Psoas muscle (tissue), 8 donors: Measurements from ENCODE around the gene HLA-A. TPM values are rescaled to one million over a fixed set of nuclear protein-coding genes. Genes with fewer than 3 reads are reported as not detected.

Experiments
- ATAC-seq, 4 donors: fragments of 200-7000 bp; cut with Tn5 transposase; one replicate each; pipeline ENCODE4 v1.9.1; 2020; ENCODE audit warnings: moderate library complexity in 3 of 4, mild to moderate bottlenecking in 2 of 4
- DNase-seq, 2 donors: peaks; one replicate each; pipeline ENCODE4 v3.0.0-alpha.2; 2020
- H3K27ac ChIP-seq: fragments of 200-600 bp; one replicate; pipeline ENCODE4 v1.8.0; 2022
- H3K27me3 ChIP-seq, 3 donors: fragments of 200-600 bp in 1 of 3; one replicate each; pipeline versions ENCODE4 v1.6.1 to v1.8.0; 2013 to 2022; ENCODE audit warnings: low read length in 2 of 3, mild to moderate bottlenecking in 2 of 3, moderate library complexity in 1 of 3; ENCODE audit not compliant: insufficient read depth in 3 of 3
- H3K36me3 ChIP-seq, 2 donors: fragments of 200-600 bp in 1 of 2; one replicate each; pipeline versions ENCODE4 v1.6.1 to v1.8.0; 2013 to 2022; ENCODE audit warnings: low read depth in 1 of 2, mild to moderate bottlenecking in 1 of 2, moderate library complexity in 1 of 2; ENCODE audit not compliant: insufficient read depth in 1 of 2
- H3K4me1 ChIP-seq: fragments of 200-600 bp; one replicate; pipeline ENCODE4 v1.8.0; 2022
- H3K4me3 ChIP-seq: fragments of 200-600 bp; one replicate; pipeline ENCODE4 v1.8.0; 2022; ENCODE audit warnings: mild to moderate bottlenecking
- H3K9me3 ChIP-seq: fragments of 200-600 bp; one replicate; pipeline ENCODE4 v1.8.0; 2022
- WGBS, 3 donors: extraction: QIAGEN DNeasy Blood & Tissue Kit; methylation state at CpG; one replicate each; pipeline versions ENCODE4 v1.1.6 to v1.1.7; 2013; 5-methylcytosine and 5-hydroxymethylcytosine counted together
- intact Hi-C, 2 donors: fragments of 100-400 bp; cut with DNase I; formaldehyde crosslinking; loops; one replicate each; pipeline versions ENCODE4 v1.11.0 to v1.14.2; 2022
- polyA plus RNA-seq, 3 donors: library from polyadenylated mRNA; stranded (reverse); fragments of 200-250 nt; gene quantifications; one replicate each; pipeline ENCODE4 v1.2.3, GENCODE V29; 2013
- total RNA-seq, 4 donors: library from RNA; stranded (reverse); fragmentation: NEBNext Ultra II Directional in 2 of 4; extraction: Animal tissue kit (Norgen Biotek cat#: 25700) in 2 of 4; gene quantifications; one replicate each; pipeline versions ENCODE4 v1.2.1 to v1.2.4, GENCODE V29; 2021 to 2023
- TF ChIP-seq, protein P1 (sequence below): fragments of 200-600 bp; IDR thresholded peaks from one replicate; pipeline ENCODE4 v1.8.0; 2022; ENCODE audit warnings: antibody characterized with exemption
- donor health status: healthy with polysubstance abuse.
- donor health status: DM: no; HTN: no; CAD: no; lungs with moderate emphysema.
- donor health status: Bipolar disorder and iron deficiency.
- donor health status: healthy.
- donor health status: DM: yes; HTN: yes; CAD: no.
- donor health status: DM: no; HTN: no; CAD: no.
- donor health status: DM: no; HTN: no; CAD: no.
- donor health status: DM: yes; HTN: yes; CAD: no.

The HLA-A gene
- total and polyA plus RNA-seq, 7 donors = 86.6 to 290 (median 165) TPM

GRCh38 chr6:29924731-29925130, 17.6 kb upstream of the HLA-A start:
- ATAC-seq (peak in 2 of 4 donors; percentile 33 to 40), DNase-seq (no peak)
- no peaks in the 10 kb centered on the region for H3K4me1 ChIP-seq
- 65 to 80% (median 67%) methylated on average over 3 of the region's 3 CpGs for WGBS, 3 donors
- no peaks in the 10 kb centered on the region for H3K9me3 ChIP-seq
- no peaks in the 10 kb centered on the region for H3K27me3 ChIP-seq
- TF ChIP-seq, protein P1, sequence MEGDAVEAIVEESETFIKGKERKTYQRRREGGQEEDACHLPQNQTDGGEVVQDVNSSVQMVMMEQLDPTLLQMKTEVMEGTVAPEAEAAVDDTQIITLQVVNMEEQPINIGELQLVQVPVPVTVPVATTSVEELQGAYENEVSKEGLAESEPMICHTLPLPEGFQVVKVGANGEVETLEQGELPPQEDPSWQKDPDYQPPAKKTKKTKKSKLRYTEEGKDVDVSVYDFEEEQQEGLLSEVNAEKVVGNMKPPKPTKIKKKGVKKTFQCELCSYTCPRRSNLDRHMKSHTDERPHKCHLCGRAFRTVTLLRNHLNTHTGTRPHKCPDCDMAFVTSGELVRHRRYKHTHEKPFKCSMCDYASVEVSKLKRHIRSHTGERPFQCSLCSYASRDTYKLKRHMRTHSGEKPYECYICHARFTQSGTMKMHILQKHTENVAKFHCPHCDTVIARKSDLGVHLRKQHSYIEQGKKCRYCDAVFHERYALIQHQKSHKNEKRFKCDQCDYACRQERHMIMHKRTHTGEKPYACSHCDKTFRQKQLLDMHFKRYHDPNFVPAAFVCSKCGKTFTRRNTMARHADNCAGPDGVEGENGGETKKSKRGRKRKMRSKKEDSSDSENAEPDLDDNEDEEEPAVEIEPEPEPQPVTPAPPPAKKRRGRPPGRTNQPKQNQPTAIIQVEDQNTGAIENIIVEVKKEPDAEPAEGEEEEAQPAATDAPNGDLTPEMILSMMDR = no peak
- intact Hi-C loops = loop anchor here in 1 of 2 donors (5.0 kb wide), 1 partner anchor 48 kb away; no protein-coding TSS in a partner anchor
- peaks cover 0 to 6% of the 10 kb centered on the region in 2 donors for H3K36me3 ChIP-seq
- peak overlapping the region; percentile 20 for H3K27ac ChIP-seq
- H3K4me3 ChIP-seq = no peak overlapping the region

DNA sequence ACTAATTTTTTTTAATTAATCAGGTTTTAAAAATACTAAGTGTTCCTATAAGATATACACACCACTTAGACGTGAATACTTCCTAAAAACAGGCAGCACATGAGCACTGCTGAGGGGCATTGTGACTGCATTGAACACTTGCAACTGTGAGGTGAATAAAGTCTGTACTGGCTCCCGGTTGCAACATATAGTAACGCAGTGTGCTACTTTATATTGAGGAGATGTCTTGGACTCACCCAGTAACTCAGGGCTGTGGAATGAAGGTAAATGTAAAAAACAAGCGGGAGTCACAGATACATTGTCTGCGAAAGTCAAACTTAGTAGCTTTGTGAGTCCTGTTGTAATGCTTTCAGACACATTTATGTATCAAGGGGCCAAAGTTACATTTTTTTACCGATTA, 17.0 kb upstream of the HLA-A start:
- intact Hi-C loops = loop anchor here in 1 of 2 donors (5.0 kb wide), 1 partner anchor 47 kb away; no protein-coding TSS in a partner anchor
- H3K27ac ChIP-seq = peak overlapping the region; percentile 20
- TF ChIP-seq, protein P1 = no peak
- DNase-seq (no peak), ATAC-seq (no peak)
- H3K4me1 ChIP-seq = no peaks in the 10 kb centered on the region
- H3K36me3 ChIP-seq = peaks cover 0 to 6% of the 10 kb centered on the region in 2 donors
- H3K9me3 ChIP-seq = no peaks in the 10 kb centered on the region
- no peaks in the 10 kb centered on the region for H3K27me3 ChIP-seq
- WGBS, 3 donors = 67 to 84% (median 81%) methylated on average over 6 of the region's 6 CpGs
- H3K4me3 ChIP-seq = no peak overlapping the region

GRCh38 chr6:29925727-29926412, 16.5 kb upstream of the HLA-A start:
- H3K9me3 ChIP-seq = no peaks in the 10 kb centered on the region
- DNase-seq = peak in 1 of 2 donors; percentile 25
- H3K36me3 ChIP-seq = peaks cover 0 to 6% of the 10 kb centered on the region in 2 donors
- no peaks in the 10 kb centered on the region for H3K27me3 ChIP-seq
- peak overlapping the region; percentile 89 for H3K27ac ChIP-seq
- peak; percentile 22 to 35 (median 32) for ATAC-seq
- 51 to 57% (median 56%) methylated on average over 19 to 24 of the region's 24 CpGs for WGBS, 3 donors
- intact Hi-C loops = loop anchor here in 1 of 2 donors (5.0 kb wide), 1 partner anchor 46 kb away; no protein-coding TSS in a partner anchor
- no peaks in the 10 kb centered on the region for H3K4me1 ChIP-seq
- peak overlapping the region; percentile 77 for H3K4me3 ChIP-seq
- TF ChIP-seq, protein P1 = no peak

- intact Hi-C loops = loop anchor here in 1 of 2 donors (5.0 kb wide), 1 partner anchor 46 kb away; no protein-coding TSS in a partner anchor
- H3K4me1 ChIP-seq = no peaks in the 10 kb centered on the region
- DNase-seq (peak; percentile 77 to 81), ATAC-seq (peak; percentile 80 to 92 (median 83))
- TF ChIP-seq, protein P1 = no peak
- peak overlapping the region; percentile 89 for H3K27ac ChIP-seq
- H3K27me3 ChIP-seq = no peaks in the 10 kb centered on the region
- 0 to 5% (median 3%) methylated on average over 34 to 82 of the region's 82 CpGs for WGBS, 3 donors
- H3K36me3 ChIP-seq = peaks cover 0 to 6% of the 10 kb centered on the region in 2 donors
- peak overlapping the region; percentile 77 for H3K4me3 ChIP-seq
- no peaks in the 10 kb centered on the region for H3K9me3 ChIP-seq
Measured at GRCh38 chr6:29926413-29927274, 15.7 kb upstream of the HLA-A start.
